CD14-positive monocyte (primary cell): Measurements from ENCODE around the gene SEPHS1. TPM values are rescaled to one million over a fixed set of nuclear protein-coding genes. Genes with fewer than 3 reads are reported as not detected.

Source experiments
- DNase-seq, 3 donors: peaks; one replicate each; pipeline ENCODE4 v3.0.0-alpha.2; 2011 to 2022
- H2AFZ ChIP-seq: 2 replicates; pipeline ENCODE4 v1.6.0; 2012; ENCODE audit warnings: mild to moderate bottlenecking, low read depth, low read length, inconsistent platforms; ENCODE audit not compliant: insufficient read depth, poor library complexity, severe bottlenecking
- H3K27ac ChIP-seq, 2 donors: 1 replicate in 1 of 2; 2 replicates in 1 of 2; pipeline ENCODE4 v1.5.1; 2012 to 2013; ENCODE audit warnings: low read length in 2 of 2, control low read depth in 1 of 2, inconsistent platforms in 1 of 2, low read depth in 1 of 2, mild to moderate bottlenecking in 1 of 2
- H3K27me3 ChIP-seq, 2 donors: one replicate each; pipeline versions ENCODE4 v1.6.0 to v1.6.1; 2011 to 2013; ENCODE audit warnings: low read length in 2 of 2; ENCODE audit not compliant: control insufficient read depth in 2 of 2, insufficient read depth in 2 of 2
- H3K36me3 ChIP-seq, 2 donors: replicated peaks in 1 of 2; 1 replicate in 1 of 2; 2 replicates in 1 of 2; pipeline versions ENCODE4 v1.5.1 to v1.6.1; 2012 to 2013; ENCODE audit warnings: low read length in 2 of 2, control low read depth in 1 of 2, inconsistent platforms in 1 of 2, mild to moderate bottlenecking in 1 of 2; ENCODE audit not compliant: insufficient read depth in 2 of 2, control insufficient read depth in 1 of 2
- H3K4me1 ChIP-seq, 2 donors: 1 replicate in 1 of 2; 2 replicates in 1 of 2; pipeline versions ENCODE4 v1.5.1 to v1.6.1; 2012 to 2013; ENCODE audit warnings: low read length in 2 of 2, control low read depth in 1 of 2, inconsistent platforms in 1 of 2, mild to moderate bottlenecking in 1 of 2, moderate library complexity in 1 of 2; ENCODE audit not compliant: insufficient read depth in 2 of 2, control insufficient read depth in 1 of 2
- H3K4me2 ChIP-seq: replicated peaks from 2 replicates; pipeline ENCODE3; 2012; ENCODE audit warnings: low read length, moderate library complexity, mild to moderate bottlenecking; ENCODE audit not compliant: poor library complexity, severe bottlenecking; ENCODE audit errors: extremely low read depth
- H3K4me3 ChIP-seq, 3 experiments: fragments of 200-600 bp in 1 of 3; sonication (generic) in 1 of 3; replicated peaks in 1 of 3; 1 replicate in 2 of 3; 2 replicates in 1 of 3; pipeline ENCODE4 v1.5.1; 2011 to 2013; ENCODE audit warnings: low read length in 3 of 3, mild to moderate bottlenecking in 3 of 3, control low read depth in 2 of 3, low read depth in 2 of 3, inconsistent platforms in 1 of 3, moderate library complexity in 1 of 3
- H3K79me2 ChIP-seq: 2 replicates; pipeline ENCODE4 v1.6.0; 2012; ENCODE audit warnings: mild to moderate bottlenecking, control low read depth, inconsistent platforms, low read length, moderate library complexity; ENCODE audit not compliant: insufficient read depth
- H3K9ac ChIP-seq: 2 replicates; pipeline ENCODE4 v1.6.0; 2017; ENCODE audit warnings: low read length, mild to moderate bottlenecking; ENCODE audit not compliant: insufficient read depth, poor library complexity, severe bottlenecking
- H3K9me3 ChIP-seq, 2 donors: replicated peaks in 1 of 2; 1 replicate in 1 of 2; 2 replicates in 1 of 2; pipeline versions ENCODE4 v1.5.1 to v1.6.1; 2012 to 2013; ENCODE audit warnings: low read length in 2 of 2, control low read depth in 1 of 2; ENCODE audit not compliant: control insufficient read depth in 1 of 2, insufficient read depth in 1 of 2
- H4K20me1 ChIP-seq: 2 replicates; pipeline ENCODE4 v1.6.0; 2012; ENCODE audit warnings: mild to moderate bottlenecking, low read length, control low read depth, moderate library complexity; ENCODE audit not compliant: insufficient read depth
- H3K27ac Mint-ChIP-seq, 7 donors: one replicate each; pipeline ENCODE4 v1.8.0; 2020; ENCODE audit warnings: mild to moderate bottlenecking in 7 of 7, mixed read lengths in 7 of 7, moderate library complexity in 6 of 7, inconsistent platforms in 2 of 7
- H3K27me3 Mint-ChIP-seq, 3 donors: one replicate each; pipeline ENCODE4 v1.8.0; 2021 to 2022; ENCODE audit warnings: low read depth in 3 of 3, mild to moderate bottlenecking in 3 of 3, mixed read lengths in 3 of 3, moderate library complexity in 3 of 3, inconsistent platforms in 1 of 3
- H3K36me3 Mint-ChIP-seq, 2 donors: one replicate each; pipeline ENCODE4 v1.8.0; 2020; ENCODE audit warnings: mixed read lengths in 2 of 2, inconsistent platforms in 1 of 2, mild to moderate bottlenecking in 1 of 2
- H3K4me1 Mint-ChIP-seq: one replicate; pipeline ENCODE4 v1.8.0; 2020; ENCODE audit warnings: mild to moderate bottlenecking, mixed read lengths
- H3K4me3 Mint-ChIP-seq, 2 donors: one replicate each; pipeline ENCODE4 v1.8.0; 2020; ENCODE audit warnings: mild to moderate bottlenecking in 2 of 2, mixed read lengths in 2 of 2, moderate library complexity in 1 of 2
- H3K9me3 Mint-ChIP-seq, 7 donors: one replicate each; pipeline ENCODE4 v1.8.0; 2020 to 2022; ENCODE audit warnings: mixed read lengths in 7 of 7, mild to moderate bottlenecking in 6 of 7, moderate library complexity in 6 of 7, inconsistent platforms in 2 of 7
- WGBS: methylation state at CpG from one replicate; pipeline ENCODE4 v1.1.5; 2013; ENCODE audit warnings: missing lambda C conversion rate; ENCODE audit not compliant: insufficient coverage; 5-methylcytosine and 5-hydroxymethylcytosine counted together
- intact Hi-C, 2 donors: fragments of 100-400 bp; cut with micrococcal nuclease; formaldehyde crosslinking; loops; one replicate each; pipeline versions ENCODE4 v1.15.0 to v1.15.1; 2023
- polyA plus RNA-seq, 3 donors: library from polyadenylated mRNA; depleted of rRNA in 1 of 3; unstranded in 2 of 3; stranded (reverse) in 1 of 3; fragments of 300-500 nt in 2 of 3; fragments of >200 nt in 1 of 3; fragmentation: Illumina TruSeq in 2 of 3; gene quantifications; 1 replicate in 2 of 3; 2 replicates in 1 of 3; pipeline ENCODE4 v1.2.3, GENCODE V29; 2012 to 2021
- TF ChIP-seq, protein P1 (sequence below): fragments of 200-600 bp; IDR thresholded peaks from one replicate; pipeline ENCODE4 v1.8.0; 2022; ENCODE audit warnings: antibody characterized with exemption, mild to moderate bottlenecking

The SEPHS1 gene
- polyA plus RNA-seq, 3 donors: 11.9 to 16.3 (median 15.1) TPM

- Mint-ChIP-seq H3K27me3 (peaks cover 6 to 11% (median 6%) of the 10 kb centered on the region in 3 donors), H3K36me3 (no peaks in the 10 kb centered on the region), H3K9me3 (no peaks in the 10 kb centered on the region), H3K4me3 (no peak overlapping the region), H3K27ac (no peak overlapping the region), H3K4me1 (no peaks in the 10 kb centered on the region)
- intact Hi-C loops: loop anchor here (5.0 to 10.0 kb wide), 3 partner anchors 70 to 405 kb away; no protein-coding TSS in a partner anchor
- no peaks in the 10 kb centered on the region for H3K79me2 ChIP-seq
- TF ChIP-seq, protein P1, sequence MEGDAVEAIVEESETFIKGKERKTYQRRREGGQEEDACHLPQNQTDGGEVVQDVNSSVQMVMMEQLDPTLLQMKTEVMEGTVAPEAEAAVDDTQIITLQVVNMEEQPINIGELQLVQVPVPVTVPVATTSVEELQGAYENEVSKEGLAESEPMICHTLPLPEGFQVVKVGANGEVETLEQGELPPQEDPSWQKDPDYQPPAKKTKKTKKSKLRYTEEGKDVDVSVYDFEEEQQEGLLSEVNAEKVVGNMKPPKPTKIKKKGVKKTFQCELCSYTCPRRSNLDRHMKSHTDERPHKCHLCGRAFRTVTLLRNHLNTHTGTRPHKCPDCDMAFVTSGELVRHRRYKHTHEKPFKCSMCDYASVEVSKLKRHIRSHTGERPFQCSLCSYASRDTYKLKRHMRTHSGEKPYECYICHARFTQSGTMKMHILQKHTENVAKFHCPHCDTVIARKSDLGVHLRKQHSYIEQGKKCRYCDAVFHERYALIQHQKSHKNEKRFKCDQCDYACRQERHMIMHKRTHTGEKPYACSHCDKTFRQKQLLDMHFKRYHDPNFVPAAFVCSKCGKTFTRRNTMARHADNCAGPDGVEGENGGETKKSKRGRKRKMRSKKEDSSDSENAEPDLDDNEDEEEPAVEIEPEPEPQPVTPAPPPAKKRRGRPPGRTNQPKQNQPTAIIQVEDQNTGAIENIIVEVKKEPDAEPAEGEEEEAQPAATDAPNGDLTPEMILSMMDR: no peak
- no peaks in the 10 kb centered on the region for H4K20me1 ChIP-seq
- no peaks in the 10 kb centered on the region for H3K4me1 ChIP-seq
- no peak overlapping the region for H3K4me2 ChIP-seq
- H3K36me3 ChIP-seq: no peaks in the 10 kb centered on the region
- no CpG with 5 or more reads among the region's 5 CpGs for WGBS
- no peak overlapping the region for H3K27ac ChIP-seq
- no peak for DNase-seq
- no peak overlapping the region for H2AFZ ChIP-seq
- H3K4me3 ChIP-seq: no peak overlapping the region
- H3K27me3 ChIP-seq: no peaks in the 10 kb centered on the region
- H3K9ac ChIP-seq: no peak overlapping the region
- no peaks in the 10 kb centered on the region for H3K9me3 ChIP-seq
Observed at GRCh38 chr10:13372524-13372923, 24.4 kb upstream of the SEPHS1 start.

GRCh38 chr10:13371897-13372470 is 23.9 kb upstream of the SEPHS1 start:
- Histone ChIP-seq H3K4me2 (no peak overlapping the region), H3K4me1 (no peaks in the 10 kb centered on the region), H3K4me3 (no peak overlapping the region), H2AFZ (no peak overlapping the region), H3K27me3 (no peaks in the 10 kb centered on the region), H3K9me3 (no peaks in the 10 kb centered on the region), H4K20me1 (no peaks in the 10 kb centered on the region), H3K36me3 (no peaks in the 10 kb centered on the region), H3K27ac (no peak overlapping the region), H3K79me2 (no peaks in the 10 kb centered on the region), H3K9ac (no peak overlapping the region)
- WGBS: no CpG with 5 or more reads among the region's 6 CpGs
- intact Hi-C loops: loop anchor here (5.0 to 10.0 kb wide), 3 partner anchors 70 to 405 kb away; no protein-coding TSS in a partner anchor
- TF ChIP-seq, protein P1: peak; percentile 89
- Mint-ChIP-seq H3K27me3 (peaks cover 2 to 11% (median 6%) of the 10 kb centered on the region in 3 donors), H3K27ac (no peak overlapping the region), H3K4me3 (no peak overlapping the region), H3K9me3 (peaks cover 0 to 3% (median 0%) of the 10 kb centered on the region in 7 donors), H3K36me3 (no peaks in the 10 kb centered on the region), H3K4me1 (no peaks in the 10 kb centered on the region)
- DNase-seq: peak; percentile 47 to 69 (median 57)
